ENCODE results near the gene REEP6.

REEP6 gene

GRCh38 chr19:1492474-1493006, 1.6 kb downstream of the REEP6 start:
- no peak overlapping the region for H2AFZ ChIP-seq (ENCODE audit: low read depth, low read length)
- H3K79me1 ChIP-seq (replicated peaks; ENCODE audit: low read length, poor library complexity, severe bottlenecking), result peaks cover 5% of the 10 kb centered on the region
- peaks cover 19% of the 10 kb centered on the region for H3K4me1 ChIP-seq (ENCODE audit: control insufficient read depth, insufficient read depth, low read depth, low read length)
- H3K14ac ChIP-seq (ENCODE audit: low read length in 2 of 2), result peak overlapping the region in 1 of 2 experiments; percentile 28
- H3K36me3 ChIP-seq (ENCODE audit: control insufficient read depth in 1 of 2, insufficient read depth in 2 of 2, low read depth in 1 of 2, low read length in 2 of 2), result peaks cover 0 to under 1% of the 10 kb centered on the region in 2 experiments
- no peak overlapping the region for H4K91ac ChIP-seq (ENCODE audit: low read length)
- 77% methylated on average over 10 of the region's 10 CpGs for WGBS
- no peaks in the 10 kb centered on the region for H3K9me3 ChIP-seq (ENCODE audit: control insufficient read depth, low read length)
- H2BK5ac ChIP-seq (ENCODE audit: low read depth, low read length, poor library complexity, severe bottlenecking), result no peak overlapping the region
- H3K27me3 ChIP-seq (ENCODE audit: control insufficient read depth in 1 of 2, insufficient read depth in 1 of 2, low read length in 2 of 2), result peaks cover 3 to 55% of the 10 kb centered on the region in 2 experiments
- no peak overlapping the region for H2BK12ac ChIP-seq (ENCODE audit: low read length in 2 of 2)
- no peak for DNase-seq
- H2BK120ac ChIP-seq (ENCODE audit: low read depth, low read length), result no peak overlapping the region
- no peak overlapping the region for H2AK5ac ChIP-seq (ENCODE audit: low read length, severe bottlenecking)
- H3K4ac ChIP-seq (ENCODE audit: low read depth in 1 of 2, low read length in 2 of 2), result no peak overlapping the region
- H3K4me3 ChIP-seq (ENCODE audit: insufficient read depth in 1 of 2, low read depth in 1 of 2, low read length in 2 of 2), result no peak overlapping the region
- H3K27ac ChIP-seq (ENCODE audit: low read length, poor library complexity, severe bottlenecking), result no peak overlapping the region
- no peak overlapping the region for H3K18ac ChIP-seq (ENCODE audit: low read depth in 1 of 2, low read length in 2 of 2)
- H3K4me2 ChIP-seq (ENCODE audit: low read length, poor library complexity, severe bottlenecking), result no peak overlapping the region
- H2BK15ac ChIP-seq (ENCODE audit: low read depth, poor library complexity, severe bottlenecking), result no peak overlapping the region
- H3K9ac ChIP-seq (ENCODE audit: low read length), result no peak overlapping the region
- no peak overlapping the region for H3K23ac ChIP-seq (ENCODE audit: low read length in 2 of 2)
- H4K8ac ChIP-seq (ENCODE audit: low read length), result no peak overlapping the region

- H3K4me1 ChIP-seq (ENCODE audit: control insufficient read depth, insufficient read depth, low read depth, low read length), result peaks cover 18% of the 10 kb centered on the region
- no peak overlapping the region for H3K18ac ChIP-seq (ENCODE audit: low read depth in 1 of 2, low read length in 2 of 2)
- H3K9ac ChIP-seq (ENCODE audit: low read length), result no peak overlapping the region
- no peak overlapping the region for H3K23ac ChIP-seq (ENCODE audit: low read length in 2 of 2)
- 85% methylated on average over 15 of the region's 15 CpGs for WGBS
- H2BK120ac ChIP-seq (ENCODE audit: low read depth, low read length), result no peak overlapping the region
- DNase-seq, result no peak
- H3K4me2 ChIP-seq (ENCODE audit: low read length, poor library complexity, severe bottlenecking), result no peak overlapping the region
- H3K9me3 ChIP-seq (ENCODE audit: control insufficient read depth, low read length), result no peaks in the 10 kb centered on the region
- no peak overlapping the region for H2BK5ac ChIP-seq (ENCODE audit: low read depth, low read length, poor library complexity, severe bottlenecking)
- H3K4ac ChIP-seq (ENCODE audit: low read depth in 1 of 2, low read length in 2 of 2), result no peak overlapping the region
- H3K79me1 ChIP-seq (replicated peaks; ENCODE audit: low read length, poor library complexity, severe bottlenecking), result peaks cover 5% of the 10 kb centered on the region
- H2AK5ac ChIP-seq (ENCODE audit: low read length, severe bottlenecking), result no peak overlapping the region
- H2BK15ac ChIP-seq (ENCODE audit: low read depth, poor library complexity, severe bottlenecking), result no peak overlapping the region
- no peak overlapping the region for H3K27ac ChIP-seq (ENCODE audit: low read length, poor library complexity, severe bottlenecking)
- no peak overlapping the region for H4K8ac ChIP-seq (ENCODE audit: low read length)
- no peak overlapping the region for H2BK12ac ChIP-seq (ENCODE audit: low read length in 2 of 2)
- no peak overlapping the region for H3K14ac ChIP-seq (ENCODE audit: low read length in 2 of 2)
- no peak overlapping the region for H2AFZ ChIP-seq (ENCODE audit: low read depth, low read length)
- no peak overlapping the region for H3K4me3 ChIP-seq (ENCODE audit: insufficient read depth in 1 of 2, low read depth in 1 of 2, low read length in 2 of 2)
- H4K91ac ChIP-seq (ENCODE audit: low read length), result no peak overlapping the region
- peaks cover 3 to 55% of the 10 kb centered on the region in 2 experiments for H3K27me3 ChIP-seq (ENCODE audit: control insufficient read depth in 1 of 2, insufficient read depth in 1 of 2, low read length in 2 of 2)
- H3K36me3 ChIP-seq (ENCODE audit: control insufficient read depth in 1 of 2, insufficient read depth in 2 of 2, low read depth in 1 of 2, low read length in 2 of 2), result no peaks in the 10 kb centered on the region
Observed at GRCh38 chr19:1494115-1494815, 3.3 kb downstream of the REEP6 start.

GRCh38 chr19:1495051-1495798, 4.2 kb downstream of the REEP6 start:
- peaks cover 9% of the 10 kb centered on the region for H3K4me1 ChIP-seq (ENCODE audit: control insufficient read depth, insufficient read depth, low read depth, low read length)

More at GRCh38 chr19:1495051-1495798, 4.2 kb downstream of the REEP6 start:
- Histone ChIP-seq H4K91ac (ENCODE audit: low read length) (no peak overlapping the region), H3K36me3 (ENCODE audit: control insufficient read depth in 1 of 2, insufficient read depth in 2 of 2, low read depth in 1 of 2, low read length in 2 of 2) (no peaks in the 10 kb centered on the region), H4K8ac (ENCODE audit: low read length) (no peak overlapping the region), H2BK12ac (ENCODE audit: low read length in 2 of 2) (no peak overlapping the region), H2BK5ac (ENCODE audit: low read depth, low read length, poor library complexity, severe bottlenecking) (no peak overlapping the region), H2AK5ac (ENCODE audit: low read length, severe bottlenecking) (no peak overlapping the region), H3K79me1 (replicated peaks; ENCODE audit: low read length, poor library complexity, severe bottlenecking) (no peaks in the 10 kb centered on the region), H2AFZ (ENCODE audit: low read depth, low read length) (no peak overlapping the region), H3K18ac (ENCODE audit: low read depth in 1 of 2, low read length in 2 of 2) (no peak overlapping the region), H3K4me3 (ENCODE audit: insufficient read depth in 1 of 2, low read depth in 1 of 2, low read length in 2 of 2) (no peak overlapping the region), H3K23ac (ENCODE audit: low read length in 2 of 2) (no peak overlapping the region), H3K9ac (ENCODE audit: low read length) (no peak overlapping the region), H3K27ac (ENCODE audit: low read length, poor library complexity, severe bottlenecking) (no peak overlapping the region), H3K9me3 (ENCODE audit: control insufficient read depth, low read length) (no peaks in the 10 kb centered on the region), H3K14ac (ENCODE audit: low read length in 2 of 2) (no peak overlapping the region), H2BK120ac (ENCODE audit: low read depth, low read length) (no peak overlapping the region), H3K27me3 (ENCODE audit: control insufficient read depth in 1 of 2, insufficient read depth in 1 of 2, low read length in 2 of 2) (peaks cover 3 to 55% of the 10 kb centered on the region in 2 experiments), H3K4ac (ENCODE audit: low read depth in 1 of 2, low read length in 2 of 2) (no peak overlapping the region), H2BK15ac (ENCODE audit: low read depth, poor library complexity, severe bottlenecking) (no peak overlapping the region), H3K4me2 (ENCODE audit: low read length, poor library complexity, severe bottlenecking) (no peak overlapping the region)
- WGBS, result 87% methylated on average over 37 of the region's 37 CpGs
- DNase-seq, result no peak
